Erythroblast (primary cell): ENCODE results near the gene PPARD.
"Not testable (repeated sequence)": the region's sequence is repeated elsewhere in the genome, so short reads cannot be mapped to it uniquely, and the experiment has no call there.

ENCODE experiments used
- DNase-seq, 2 experiments: peaks; one replicate each; lab custom pipeline; 2025; lab: John Stamatoyannopoulos, UW
- GATA1 ChIP-seq: IDR thresholded peaks from 2 replicates; pipeline ENCODE4 v1.6.1; 2011; ENCODE audit warnings: low read depth, mild to moderate bottlenecking, control low read depth, low read length, moderate library complexity
- POLR2A ChIP-seq: IDR thresholded peaks from 2 replicates; pipeline ENCODE4 v1.6.1; 2011; ENCODE audit warnings: mild to moderate bottlenecking, low read length

Gene PPARD

GRCh38 chr6:35304299-35304698 is 38.1 kb upstream of the PPARD start:
- DNase-seq = no peak
- TF ChIP-seq GATA1 = no peak
- no peak for TF ChIP-seq POLR2A

GRCh38 chr6:35305117-35305516 is 37.2 kb upstream of the PPARD start:
- no peak for TF ChIP-seq GATA1
- TF ChIP-seq POLR2A = no peak
- DNase-seq = no peak

- DNase-seq = not testable (repeated sequence)
These were observed 35.2 kb upstream of the PPARD start for GRCh38 chr6:35307138-35307537.

- not testable (repeated sequence) for DNase-seq
These were observed 33.8 kb upstream of the PPARD start for GRCh38 chr6:35308543-35308942.

GRCh38 chr6:35309611-35310264 is 32.6 kb upstream of the PPARD start:
- DNase-seq = no peak
- TF ChIP-seq GATA1 = no peak
- TF ChIP-seq POLR2A = no peak

GRCh38 chr6:35310265-35310831 is 32.0 kb upstream of the PPARD start:
- TF ChIP-seq GATA1 (no peak), POLR2A (no peak)
- DNase-seq = no peak

- DNase-seq = no peak
These were observed 30.8 kb upstream of the PPARD start for GRCh38 chr6:35311390-35312075.

GRCh38 chr6:35312076-35312800 is 30.1 kb upstream of the PPARD start:
- no peak for TF ChIP-seq GATA1
- TF ChIP-seq POLR2A = no peak
- no peak for DNase-seq

More at GRCh38 chr6:35311390-35312075, 30.8 kb upstream of the PPARD start:
- TF ChIP-seq POLR2A (no peak), GATA1 (no peak)

GRCh38 chr6:35312807-35313206 is 29.6 kb upstream of the PPARD start:
- TF ChIP-seq POLR2A = no peak
- no peak for TF ChIP-seq GATA1
- DNase-seq = no peak

GRCh38 chr6:35317483-35318195 is 24.7 kb upstream of the PPARD start:
- TF ChIP-seq POLR2A = no peak
- DNase-seq = no peak

- no peak for DNase-seq
- no peak for TF ChIP-seq GATA1
- TF ChIP-seq POLR2A = no peak
These were observed 23.9 kb upstream of the PPARD start for GRCh38 chr6:35318196-35319171.

GRCh38 chr6:35319346-35320030 is 22.9 kb upstream of the PPARD start:
- DNase-seq = no peak

More at GRCh38 chr6:35319346-35320030, 22.9 kb upstream of the PPARD start:
- no peak for TF ChIP-seq GATA1
- no peak for TF ChIP-seq POLR2A
